T-helper 22 cell (primary cell): ENCODE data around the gene PLEKHA4.
A peak's percentile ranks its signal among the peaks of the same experiment; 100 is the strongest.

Experiments used
- DNase-seq: peaks from one replicate; pipeline ENCODE4 v3.0.0-alpha.2; 2020; ENCODE audit warnings: low read depth

The PLEKHA4 gene

GRCh38 chr19:48826606-48827020 lies 41.8 kb downstream of the PLEKHA4 start:
- no peak for DNase-seq

- no peak for DNase-seq
Observed at GRCh38 chr19:48822514-48822913, 45.9 kb downstream of the PLEKHA4 start.

DNA sequence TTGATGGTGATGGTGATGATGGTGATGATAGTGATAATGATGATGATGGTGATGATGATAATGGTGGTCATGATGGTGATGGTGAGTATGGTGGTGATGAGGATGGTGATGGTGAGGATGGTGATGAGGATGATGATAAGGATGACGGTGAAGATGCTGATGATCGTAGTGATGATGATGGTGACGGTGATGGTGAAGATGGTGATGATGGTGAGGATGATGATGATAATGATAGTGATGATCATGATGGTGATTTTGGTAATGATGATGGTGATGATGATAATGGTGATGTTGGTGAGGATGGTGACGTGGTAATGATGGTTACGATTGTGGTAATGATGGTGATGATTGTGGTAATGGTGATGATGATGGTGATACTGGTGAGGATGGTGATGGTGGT lies 46.8 kb downstream of the PLEKHA4 start:
- DNase-seq = no peak

GRCh38 chr19:48819366-48819816 lies 49.0 kb downstream of the PLEKHA4 start:
- no peak for DNase-seq

DNA sequence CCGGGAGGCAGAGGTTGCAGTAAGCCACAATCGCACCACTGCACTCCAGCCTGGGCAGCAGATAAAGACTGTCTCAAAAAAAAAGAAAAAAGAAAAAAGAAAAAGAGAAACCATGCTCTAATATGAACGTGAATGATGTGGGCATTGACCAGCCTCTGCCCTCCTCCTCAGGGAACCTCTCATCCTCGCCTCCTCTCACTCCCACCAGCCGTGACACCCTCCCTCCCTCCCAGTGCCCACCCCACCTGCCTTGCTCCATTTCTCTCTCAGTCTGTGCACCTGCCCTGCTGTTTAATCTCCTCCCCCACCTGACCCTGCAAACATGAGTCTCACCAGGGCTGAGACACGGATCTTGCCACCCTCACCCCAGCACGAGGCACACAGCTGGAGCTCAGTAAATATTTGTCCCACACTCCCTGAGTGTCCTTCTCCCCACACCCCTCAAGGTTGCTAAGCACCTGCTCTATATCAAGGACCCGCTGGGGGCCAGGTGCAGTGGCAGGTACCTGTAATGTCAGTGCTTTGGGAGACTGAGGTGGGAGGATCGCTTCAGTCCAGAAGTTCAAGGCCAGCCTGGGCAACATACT lies 50.1 kb downstream of the PLEKHA4 start:
- DNase-seq = no peak

GRCh38 chr19:48817585-48818124 lies 50.8 kb downstream of the PLEKHA4 start:
- no peak for DNase-seq

GRCh38 chr19:48815870-48816501 lies 52.4 kb downstream of the PLEKHA4 start:
- no peak for DNase-seq

GRCh38 chr19:48814895-48815294 lies 53.5 kb downstream of the PLEKHA4 start:
- DNase-seq = no peak

GRCh38 chr19:48813123-48813913 lies 55.1 kb downstream of the PLEKHA4 start:
- no peak for DNase-seq

- peak; percentile 50 for DNase-seq
Observed at GRCh38 chr19:48812094-48812929, 56.1 kb downstream of the PLEKHA4 start.

- DNase-seq = no peak
Observed at GRCh38 chr19:48810151-48810550, 58.3 kb downstream of the PLEKHA4 start.

- DNase-seq = no peak
Observed at GRCh38 chr19:48807590-48808308, 60.7 kb downstream of the PLEKHA4 start.

GRCh38 chr19:48806818-48807589 lies 61.4 kb downstream of the PLEKHA4 start:
- peak; percentile 22 for DNase-seq

DNA sequence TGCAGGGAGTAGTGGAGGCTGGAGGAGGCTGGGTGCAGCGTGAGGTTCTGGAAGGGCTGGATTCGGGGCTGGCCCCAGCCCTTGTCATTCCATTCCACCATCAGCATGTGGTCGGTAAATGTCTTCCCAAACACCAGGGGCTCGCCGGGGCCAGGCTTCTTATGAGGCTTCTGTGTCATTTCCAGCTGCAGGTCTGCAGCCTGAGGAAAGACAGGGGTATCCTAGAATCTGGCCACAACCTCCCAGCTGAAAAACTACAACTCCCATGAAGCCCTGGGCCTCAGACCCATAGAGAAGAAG lies 61.9 kb downstream of the PLEKHA4 start:
- no peak for DNase-seq

DNA sequence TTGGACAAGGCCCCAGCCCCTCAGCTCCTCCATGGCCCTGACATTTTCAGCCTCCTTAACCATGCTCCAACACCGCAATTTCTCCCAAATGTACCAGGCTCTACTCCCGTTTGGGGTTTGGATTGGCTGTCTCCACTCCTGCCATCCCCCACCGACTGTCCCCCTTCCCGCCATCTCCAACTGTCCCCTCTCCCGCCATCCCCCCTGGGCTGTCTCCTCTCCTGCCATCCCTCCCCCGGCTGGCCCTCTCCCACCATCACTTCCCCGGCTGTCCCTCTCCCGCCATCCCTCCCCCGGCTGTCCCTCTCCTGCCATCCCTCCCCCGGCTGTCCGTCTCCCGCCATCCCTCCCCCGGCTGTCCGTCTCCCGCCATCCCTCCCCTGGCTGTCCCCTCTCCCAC lies 63.0 kb downstream of the PLEKHA4 start:
- no peak for DNase-seq

GRCh38 chr19:48804496-48804895 lies 63.9 kb downstream of the PLEKHA4 start:
- DNase-seq = no peak

DNA sequence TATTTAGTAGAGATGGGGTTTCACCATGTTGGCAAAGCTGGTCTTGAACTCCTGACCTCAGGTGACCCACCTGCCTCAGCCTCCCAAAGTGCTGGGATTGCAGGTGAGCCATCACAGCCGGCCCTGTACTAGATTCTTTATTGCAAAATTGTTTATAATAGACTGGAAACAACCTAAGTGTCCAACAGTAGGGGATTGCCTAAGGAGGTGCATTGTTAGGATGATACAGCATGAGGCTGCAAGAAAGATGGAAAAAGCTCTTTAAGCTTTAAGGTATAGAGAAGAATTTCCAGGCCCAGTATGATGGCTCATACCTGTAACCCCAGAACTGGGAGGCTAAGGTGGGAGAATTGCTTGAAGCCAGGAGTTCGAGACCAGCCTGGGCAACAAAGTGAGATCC lies 65.8 kb downstream of the PLEKHA4 start:
- DNase-seq = no peak

DNA sequence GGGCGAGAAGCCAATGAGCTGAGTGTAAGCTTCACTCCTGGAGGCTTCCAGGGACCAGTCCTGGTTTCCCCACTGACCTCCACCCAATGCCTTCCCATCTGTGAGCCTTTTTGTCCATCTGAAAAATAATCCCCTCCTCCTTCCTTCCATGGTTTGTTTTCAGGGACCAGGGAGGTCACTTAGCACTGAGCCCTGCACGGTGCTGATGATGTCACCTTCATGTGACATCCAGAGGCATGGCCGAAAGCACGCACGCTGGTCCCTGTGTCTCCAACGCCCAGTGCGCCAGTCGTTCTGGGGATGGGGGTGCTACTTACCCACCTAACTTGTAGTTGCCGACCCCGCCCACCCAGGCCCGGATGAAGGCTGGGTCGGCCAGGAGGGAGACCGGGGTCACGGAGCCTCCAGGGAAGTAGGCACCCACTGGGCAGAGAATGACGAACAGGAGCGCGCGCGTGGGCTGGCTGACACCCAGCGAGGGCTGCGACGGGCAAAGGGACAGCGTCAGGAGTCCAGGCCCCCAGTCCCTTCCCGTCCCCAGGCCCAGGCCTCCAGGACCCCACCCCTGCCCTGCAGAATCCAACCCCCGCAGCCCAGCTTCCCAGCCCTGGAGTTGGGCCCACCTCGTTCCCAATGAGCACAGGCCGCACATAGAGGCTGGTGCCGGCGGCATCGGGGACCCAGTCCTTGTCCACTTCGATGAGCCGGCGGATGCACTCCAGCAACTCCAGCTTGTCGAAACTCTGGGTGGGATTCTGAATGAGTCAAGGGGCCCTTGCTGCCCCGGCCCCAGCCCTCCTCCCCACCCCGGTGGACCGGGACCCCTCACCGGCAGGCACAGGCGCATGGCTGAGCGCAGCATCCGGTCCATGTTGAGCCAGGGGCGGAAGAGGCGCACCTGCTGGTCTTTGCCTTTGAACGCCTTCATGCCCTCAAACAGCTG lies 68.8 kb downstream of the PLEKHA4 start:
- DNase-seq = no peak

DNA sequence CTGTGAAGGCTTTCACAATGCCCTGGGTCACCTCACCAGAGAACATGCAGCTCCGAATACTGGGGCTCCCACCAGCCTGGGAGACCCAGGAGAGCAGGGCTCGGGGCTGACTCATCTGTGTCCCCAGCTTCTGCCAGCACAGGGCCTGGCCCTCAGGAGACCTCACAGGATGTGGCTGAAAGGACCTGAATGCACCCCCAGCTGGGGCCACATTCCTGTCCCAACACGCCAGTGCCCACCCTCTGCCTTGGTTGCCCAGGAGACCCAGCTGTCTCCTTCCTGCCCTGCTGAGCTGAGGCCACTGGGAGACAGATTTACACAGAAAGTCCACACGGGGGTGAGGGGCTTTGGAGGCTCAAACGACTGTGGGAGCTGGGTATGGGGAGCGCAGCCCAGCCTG lies 69.5 kb downstream of the PLEKHA4 start:
- DNase-seq = no peak

DNA sequence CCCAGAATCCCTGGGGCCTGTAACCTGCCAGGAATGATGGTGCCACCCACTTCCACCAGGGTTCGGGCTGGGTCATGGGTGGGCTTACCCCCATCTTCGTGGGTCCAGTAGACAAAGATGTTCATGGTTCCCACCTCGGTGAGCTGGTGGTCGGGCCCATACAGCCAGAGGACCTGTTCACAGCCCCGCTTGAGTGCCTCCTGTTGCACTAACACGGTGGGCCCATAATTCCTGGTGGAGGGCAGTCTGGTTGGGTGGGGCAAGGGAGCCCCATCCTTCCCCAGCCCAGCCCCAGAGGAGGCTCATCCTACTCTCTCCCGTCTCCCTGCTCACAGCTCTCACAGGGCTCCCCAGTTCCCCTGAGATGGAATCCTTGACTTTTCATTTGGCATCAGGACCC lies 71.3 kb downstream of the PLEKHA4 start:
- no peak for DNase-seq
